A549 treated with CpdA at 1 μM for 4 hours (cell line): ENCODE results near the gene DDOST. TPM values are rescaled to one million over a fixed set of nuclear protein-coding genes. Genes with fewer than 3 reads are reported as not detected.

ENCODE experiments used
- total RNA-seq: library from RNA; stranded (reverse); fragments of 200-300 nt; extraction: Qiagen RNA extraction; gene quantifications from 5 replicates; pipeline ENCODE4 v1.2.3, GENCODE V29; 2022; ENCODE audit warnings: low read depth

The DDOST gene
- 183 to 217 TPM (median 213 TPM) in 5 replicates for total RNA-seq

DNA sequence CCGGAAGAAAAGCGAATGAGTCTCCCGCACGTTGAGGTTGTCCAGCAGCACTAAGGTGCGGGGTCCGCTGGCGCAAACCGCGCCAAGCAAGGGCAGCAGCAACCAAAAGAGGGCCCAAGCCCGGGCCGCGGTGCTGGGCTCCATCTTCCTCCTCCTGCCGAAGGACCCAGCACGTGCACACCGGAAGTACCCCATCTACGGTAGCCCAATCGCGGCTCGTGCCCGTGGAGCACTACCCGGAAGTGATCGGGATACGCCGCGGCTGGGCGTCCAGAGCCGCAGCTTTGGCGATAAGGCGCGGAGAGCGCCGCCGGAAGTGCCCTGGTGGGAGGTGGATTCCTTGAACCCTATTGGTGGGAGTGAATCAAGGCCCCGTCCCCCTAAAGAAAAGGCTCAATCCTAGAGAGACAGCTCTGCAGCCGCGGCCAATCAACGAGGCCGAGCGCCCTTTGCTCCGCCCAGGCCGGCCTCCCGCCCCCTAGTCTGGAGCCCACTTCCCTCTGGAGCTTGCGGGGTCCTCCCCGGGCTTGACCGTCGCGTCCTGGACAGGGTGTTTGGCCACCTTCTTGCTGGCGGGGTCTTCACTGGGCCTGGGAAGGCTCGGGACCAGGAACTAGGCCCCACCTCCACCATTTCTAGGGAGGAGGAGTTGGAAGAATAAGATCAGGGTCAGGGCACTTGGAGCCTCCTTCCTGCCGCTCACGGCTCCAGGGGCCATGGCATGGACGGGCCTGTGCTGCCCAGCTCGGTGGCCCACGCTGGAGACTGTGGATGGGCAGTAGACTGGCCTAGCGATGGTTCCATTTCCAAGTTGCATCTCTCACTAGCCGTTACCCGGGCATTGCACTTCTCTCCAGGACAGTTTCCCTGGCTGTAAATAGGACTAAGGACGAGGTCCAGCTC, at the start of gene DDOST:
TSS of gene DDOST (minus strand) at position 163 of the 903 bp plus-strand sequence. CDS start at position 144, 19 bp downstream.

DNA sequence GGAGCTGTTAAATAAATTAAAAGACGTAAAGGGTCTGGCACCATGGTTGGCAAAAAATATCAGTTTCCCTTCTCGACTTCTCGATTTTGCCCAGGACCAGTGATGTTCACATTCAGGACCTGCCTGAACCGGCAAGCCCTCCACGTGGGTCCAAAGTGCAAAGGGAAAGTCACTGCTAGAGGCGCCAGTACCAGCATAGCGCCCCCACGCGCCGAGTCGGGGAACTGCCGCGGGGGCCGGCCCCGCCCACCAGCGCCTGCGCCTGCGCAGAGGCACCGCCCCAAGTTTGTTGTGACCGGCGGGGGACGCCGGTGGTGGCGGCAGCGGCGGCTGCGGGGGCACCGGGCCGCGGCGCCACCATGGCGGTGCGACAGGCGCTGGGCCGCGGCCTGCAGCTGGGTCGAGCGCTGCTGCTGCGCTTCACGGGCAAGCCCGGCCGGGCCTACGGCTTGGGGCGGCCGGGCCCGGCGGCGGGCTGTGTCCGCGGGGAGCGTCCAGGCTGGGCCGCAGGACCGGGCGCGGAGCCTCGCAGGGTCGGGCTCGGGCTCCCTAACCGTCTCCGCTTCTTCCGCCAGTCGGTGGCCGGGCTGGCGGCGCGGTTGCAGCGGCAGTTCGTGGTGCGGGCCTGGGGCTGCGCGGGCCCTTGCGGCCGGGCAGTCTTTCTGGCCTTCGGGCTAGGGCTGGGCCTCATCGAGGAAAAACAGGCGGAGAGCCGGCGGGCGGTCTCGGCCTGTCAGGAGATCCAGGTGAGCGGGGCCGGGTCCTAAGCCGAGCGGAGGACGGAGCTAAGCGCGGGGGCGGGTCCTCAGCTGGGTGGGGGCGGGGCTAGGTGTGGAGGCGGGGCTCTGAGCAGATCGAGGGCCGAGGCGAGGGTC, 27.7 kb downstream of the DDOST start, which contains the start of gene PINK1:
TSS of gene PINK1 (plus strand) at position 269 of the 875 bp plus-strand sequence. CDS start at position 360, 91 bp downstream.

Other genes with a start within 250 kb of the DDOST start
- gene CAMK2N1, start 175.2 kb downstream of the DDOST start, total RNA-seq: 35.3 to 46.7 TPM (median 38.9 TPM) in 5 replicates
- gene MUL1, start 153.2 kb downstream of the DDOST start, total RNA-seq: 35.0 to 41.7 TPM (median 41.3 TPM) in 5 replicates
- 3.6 to 6.6 TPM (median 5.7 TPM) in 5 replicates for gene FAM43B, start 108.8 kb downstream of the DDOST start, total RNA-seq
- 32.1 to 47.4 TPM (median 36.1 TPM) in 5 replicates for gene CDA, start 72.3 kb downstream of the DDOST start, total RNA-seq
- 27.9 to 44.1 TPM (median 37.5 TPM) in 5 replicates for gene PINK1, start 27.9 kb downstream of the DDOST start, total RNA-seq
- gene KIF17, start 56.6 kb upstream of the DDOST start, total RNA-seq: 0.90 to 1.7 TPM (median 1.2 TPM) in 5 replicates
- gene SH2D5, start 71.3 kb upstream of the DDOST start, total RNA-seq: 13.6 to 16.3 TPM (median 14.3 TPM) in 5 replicates
- gene HP1BP3, start 125.9 kb upstream of the DDOST start, total RNA-seq: 90.3 to 155 TPM (median 114 TPM) in 5 replicates